Transverse colon (tissue), 3 donors: ENCODE results near the gene POM121L12.

Source experiments
- EP300 ChIP-seq: sonication (generic); formaldehyde crosslinking; IDR thresholded peaks from one replicate; pipeline ENCODE4 v1.6.1; 2017; ENCODE audit warnings: antibody characterized with exemption, low read depth
- POLR2AphosphoS5 ChIP-seq, 3 donors: sonication (generic); formaldehyde crosslinking; IDR thresholded peaks; one replicate each; pipeline ENCODE4 v1.6.1; 2016; ENCODE audit warnings: antibody characterized with exemption in 3 of 3

DNA sequence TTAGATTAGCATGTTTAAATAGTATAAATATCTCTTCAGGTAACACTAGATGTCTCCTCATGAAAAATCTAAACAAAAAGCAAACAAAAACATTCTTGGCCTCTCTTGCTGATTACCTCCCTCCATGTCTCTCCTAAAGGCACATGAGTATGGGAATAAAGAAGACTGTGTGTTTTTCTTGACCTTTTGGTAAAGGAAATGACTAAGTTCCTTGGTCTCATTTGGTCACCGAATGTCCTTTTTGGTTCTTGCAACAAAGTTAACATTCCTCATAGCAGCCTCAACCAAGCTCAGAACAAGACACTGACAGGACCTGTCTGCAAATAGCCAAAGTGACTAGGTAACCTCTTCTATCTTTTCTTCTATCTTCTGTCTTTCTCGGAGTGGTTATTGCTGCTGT lies 35.5 kb downstream of the POM121L12 start:
- no peak for TF ChIP-seq POLR2AphosphoS5 (IDR thresholded peaks at IDR 0.05)
- no peak for TF ChIP-seq EP300
